H1 (cell line): ENCODE measurements around the gene MCCC1. TPM values are rescaled to one million over a fixed set of nuclear protein-coding genes. Genes with fewer than 3 reads are reported as not detected.

Source experiments
- CTCF ChIA-PET: fragments of 300-600 bp; sonication (Branson Sonifier 250); formaldehyde crosslinking; loops from one replicate; lab custom pipeline; 2021; ENCODE audit not compliant: partially characterized antibody; lab: Charles Lee
- POLR2A ChIA-PET: fragments of 300-600 bp; sonication (Branson Sonifier 250); formaldehyde crosslinking; loops from one replicate; lab custom pipeline; 2021; ENCODE audit warnings: inconsistent platforms; ENCODE audit not compliant: partially characterized antibody; lab: Charles Lee
- DNase-seq, 2 experiments: peaks; one replicate each; pipeline versions ENCODE4 v3.0.0 to v3.0.0-alpha.2; 2010 to 2022; ENCODE audit warnings: low spot score in 2 of 2, low read depth in 1 of 2, mixed read lengths in 1 of 2
- FAIRE-seq: peaks from 2 replicates; lab custom pipeline; 2011; peaks lifted over from hg19 to GRCh38; lab: Jason Lieb, UNC
- H2AFZ ChIP-seq: 2 replicates; pipeline ENCODE4 v1.8.1; 2012; ENCODE audit warnings: low read length, inconsistent platforms
- H2AK5ac ChIP-seq: 2 replicates; pipeline ENCODE4 v1.6.1; 2013; ENCODE audit warnings: low read depth, low read length
- H2BK120ac ChIP-seq: replicated peaks from 2 replicates; pipeline ENCODE3; 2013; ENCODE audit warnings: low read depth, low read length, inconsistent platforms
- H2BK12ac ChIP-seq: 2 replicates; pipeline ENCODE4 v1.6.1; 2013; ENCODE audit warnings: low read depth, low read length
- H2BK15ac ChIP-seq: 2 replicates; pipeline ENCODE4 v1.6.1; 2013; ENCODE audit warnings: low read length
- H2BK20ac ChIP-seq: 2 replicates; pipeline ENCODE4 v1.6.1; 2013; ENCODE audit warnings: low read length
- H2BK5ac ChIP-seq: 2 replicates; pipeline ENCODE4 v1.6.1; 2013; ENCODE audit warnings: low read depth, low read length
- H3K14ac ChIP-seq: 2 replicates; pipeline ENCODE4 v1.6.1; 2013; ENCODE audit warnings: inconsistent platforms; ENCODE audit not compliant: insufficient read length
- H3K18ac ChIP-seq: 2 replicates; pipeline ENCODE4 v1.6.1; 2013; ENCODE audit warnings: low read length; ENCODE audit errors: extremely low read depth
- H3K23ac ChIP-seq: 2 replicates; pipeline ENCODE4 v1.6.1; 2013; ENCODE audit warnings: inconsistent platforms; ENCODE audit not compliant: insufficient read length
- H3K23me2 ChIP-seq: 2 replicates; pipeline ENCODE4 v1.6.1; 2013; ENCODE audit warnings: low read depth, low read length
- H3K27ac ChIP-seq: 2 replicates; pipeline ENCODE4 v1.6.1; 2011; ENCODE audit warnings: low read depth, low read length, inconsistent platforms
- H3K27me3 ChIP-seq, 4 experiments: replicated peaks in 1 of 4; 1 replicate in 1 of 4; 2 replicates in 3 of 4; pipeline versions ENCODE4 v1.6.1 to v1.8.1; 2011 to 2013; ENCODE audit warnings: low read length in 3 of 4, mild to moderate bottlenecking in 3 of 4, inconsistent platforms in 2 of 4, mixed read lengths in 2 of 4, moderate library complexity in 1 of 4; ENCODE audit not compliant: control insufficient read depth in 3 of 4, insufficient read depth in 3 of 4; ENCODE audit errors: extremely low read depth in 1 of 4
- H3K36me3 ChIP-seq, 4 experiments: 2 replicates each; pipeline versions ENCODE4 v1.6.1 to v1.8.1; 2011 to 2013; ENCODE audit warnings: mild to moderate bottlenecking in 4 of 4, low read length in 3 of 4, moderate library complexity in 2 of 4, control low read depth in 1 of 4, inconsistent platforms in 1 of 4; ENCODE audit not compliant: insufficient read depth in 4 of 4, control insufficient read depth in 2 of 4
- H3K4ac ChIP-seq: replicated peaks from 2 replicates; pipeline ENCODE3; 2013; ENCODE audit warnings: low read length, low read depth, mixed read lengths, inconsistent platforms; ENCODE audit not compliant: insufficient read length
- H3K4me1 ChIP-seq, 4 experiments: replicated peaks in 1 of 4; 1 replicate in 1 of 4; 2 replicates in 3 of 4; pipeline versions ENCODE4 v1.6.1 to v1.8.1; 2011 to 2013; ENCODE audit warnings: low read length in 3 of 4, inconsistent platforms in 2 of 4, mixed read lengths in 1 of 4; ENCODE audit not compliant: insufficient read depth in 4 of 4, control insufficient read depth in 3 of 4
- H3K4me2 ChIP-seq, 2 experiments: 2 replicates each; pipeline versions ENCODE4 v1.6.1 to v1.8.1; 2011 to 2013; ENCODE audit warnings: low read depth in 2 of 2, low read length in 2 of 2, control low read depth in 1 of 2, inconsistent platforms in 1 of 2, mild to moderate bottlenecking in 1 of 2; ENCODE audit not compliant: insufficient read depth in 1 of 2
- H3K4me3 ChIP-seq, 4 experiments: fragments of 200-600, 300-600 bp in 1 of 4; sonication (generic), shearing (Covaris generic), sonication (Bioruptor Twin) in 1 of 4; 2 replicates each; pipeline versions ENCODE4 v1.5.1 to v1.8.1; 2011 to 2016; ENCODE audit warnings: low read length in 4 of 4, low read depth in 3 of 4, control low read depth in 2 of 4, inconsistent platforms in 2 of 4, mild to moderate bottlenecking in 2 of 4, mixed read lengths in 1 of 4, moderate library complexity in 1 of 4; ENCODE audit not compliant: insufficient read depth in 2 of 4; ENCODE audit errors: extremely low read depth in 1 of 4
- H3K56ac ChIP-seq: replicated peaks from 2 replicates; pipeline ENCODE3; 2013; ENCODE audit warnings: low read depth, mild to moderate bottlenecking, mixed read lengths, low read length, inconsistent platforms; ENCODE audit not compliant: insufficient read length
- H3K79me1 ChIP-seq: 2 replicates; pipeline ENCODE4 v1.6.1; 2013; ENCODE audit warnings: low read depth, low read length, control low read depth
- H3K79me2 ChIP-seq, 2 experiments: 2 replicates each; pipeline versions ENCODE4 v1.6.1 to v1.8.1; 2012 to 2013; ENCODE audit warnings: low read length in 2 of 2, mild to moderate bottlenecking in 2 of 2, inconsistent platforms in 1 of 2; ENCODE audit not compliant: insufficient read depth in 2 of 2, control insufficient read depth in 1 of 2
- H3K9ac ChIP-seq, 4 experiments: replicated peaks in 1 of 4; 1 replicate in 1 of 4; 2 replicates in 3 of 4; pipeline versions ENCODE4 v1.6.1 to v1.8.1; 2011 to 2013; ENCODE audit warnings: low read depth in 3 of 4, low read length in 3 of 4, control low read depth in 2 of 4, mild to moderate bottlenecking in 2 of 4, moderate library complexity in 2 of 4, inconsistent platforms in 1 of 4; ENCODE audit errors: extremely low read depth in 1 of 4
- H3K9me3 ChIP-seq, 2 experiments: 2 replicates each; pipeline versions ENCODE4 v1.6.1 to v1.8.1; 2012 to 2013; ENCODE audit warnings: mild to moderate bottlenecking in 2 of 2, moderate library complexity in 2 of 2, control low read depth in 1 of 2, inconsistent platforms in 1 of 2, low read depth in 1 of 2, low read length in 1 of 2, mixed read lengths in 1 of 2; ENCODE audit not compliant: insufficient read depth in 2 of 2
- H4K20me1 ChIP-seq, 2 experiments: replicated peaks in 1 of 2; 2 replicates each; pipeline versions ENCODE3 to v1.8.1; 2011 to 2013; ENCODE audit warnings: inconsistent platforms in 2 of 2, low read length in 2 of 2, mild to moderate bottlenecking in 1 of 2; ENCODE audit not compliant: insufficient read depth in 2 of 2, control insufficient read depth in 1 of 2
- H4K5ac ChIP-seq: 2 replicates; pipeline ENCODE4 v1.6.1; 2013; ENCODE audit warnings: low read length, low read depth, mixed read lengths, inconsistent platforms; ENCODE audit not compliant: insufficient read length
- H4K8ac ChIP-seq: 2 replicates; pipeline ENCODE4 v1.8.0; 2013; ENCODE audit warnings: mild to moderate bottlenecking, moderate library complexity, low read length, inconsistent platforms; ENCODE audit not compliant: insufficient read depth; ENCODE audit errors: extremely low read depth
- H4K91ac ChIP-seq: replicated peaks from 2 replicates; pipeline ENCODE3; 2013; ENCODE audit warnings: low read length, mixed read lengths, inconsistent platforms; ENCODE audit not compliant: insufficient read length
- BRCA1 ChIP-seq: IDR thresholded peaks from 2 replicates; pipeline ENCODE4 v1.6.1; 2012; ENCODE audit warnings: low read depth, low read length, improper control_type of control experiment
- CHD1 ChIP-seq: IDR thresholded peaks from 2 replicates; pipeline ENCODE4 v1.6.1; 2012; ENCODE audit warnings: low read depth, low read length, improper control_type of control experiment
- CHD2 ChIP-seq: IDR thresholded peaks from 2 replicates; pipeline ENCODE4 v1.6.1; 2012; ENCODE audit warnings: low read length, improper control_type of control experiment
- CREB1 ChIP-seq: IDR thresholded peaks from 2 replicates; pipeline ENCODE4 v1.6.1; 2012; ENCODE audit warnings: inconsistent platforms
- CTBP2 ChIP-seq: IDR thresholded peaks from 2 replicates; pipeline ENCODE4 v1.7.0; 2011; ENCODE audit warnings: borderline replicate concordance, mild to moderate bottlenecking, moderate library complexity, mixed read lengths, low read length; ENCODE audit not compliant: insufficient read depth, insufficient read length
- CTCF ChIP-seq, 3 experiments: IDR thresholded peaks; 1 replicate in 2 of 3; 2 replicates in 1 of 3; pipeline versions ENCODE4 v1.5.1 to v1.6.1; 2011; ENCODE audit warnings: low read length in 3 of 3, mild to moderate bottlenecking in 3 of 3, inconsistent platforms in 2 of 3, low read depth in 1 of 3, moderate library complexity in 1 of 3; ENCODE audit not compliant: insufficient read depth in 1 of 3; ENCODE audit errors: control extremely low read depth in 1 of 3
- EZH2 ChIP-seq: fragments of 200-600 bp; sonication (generic); IDR thresholded peaks from 2 replicates; pipeline ENCODE4 v1.7.1; 2012; ENCODE audit warnings: low read depth, mild to moderate bottlenecking, moderate library complexity, low read length, inconsistent platforms; ENCODE audit not compliant: severe bottlenecking
- HDAC6 ChIP-seq: IDR thresholded peaks from one replicate; pipeline ENCODE4 v1.7.1; 2012; ENCODE audit warnings: low read depth, mild to moderate bottlenecking, inconsistent platforms, low read length, moderate library complexity
- KDM5A ChIP-seq: fragments of 200-600 bp; IDR thresholded peaks from 2 replicates; pipeline ENCODE4 v1.7.1; 2012; ENCODE audit warnings: mild to moderate bottlenecking, low read length, inconsistent platforms, mixed read lengths
- RAD21 ChIP-seq, 2 experiments: IDR thresholded peaks in 1 of 2; conservative IDR thresholded peaks in 1 of 2; 2 replicates each; pipeline ENCODE4 v1.6.1; 2011; ENCODE audit warnings: low read depth in 2 of 2, low read length in 2 of 2, improper control_type of control experiment in 1 of 2, inconsistent platforms in 1 of 2, mild to moderate bottlenecking in 1 of 2, moderate library complexity in 1 of 2
- TAF1 ChIP-seq: IDR thresholded peaks from 2 replicates; pipeline ENCODE4 v1.6.1; 2011; ENCODE audit warnings: mild to moderate bottlenecking, low read depth, low read length
- TAF7 ChIP-seq: optimal IDR thresholded peaks from 2 replicates; pipeline ENCODE3; 2011; ENCODE audit warnings: low read depth, mild to moderate bottlenecking, inconsistent platforms, low read length, moderate library complexity, borderline replicate concordance
- WGBS, 2 experiments: shearing (Covaris generic) in 1 of 2; methylation state at CpG; one replicate each; pipeline versions ENCODE4 v1.1.6 to v1.1.7; 2013 to 2015; ENCODE audit warnings: low lambda C conversion rate in 2 of 2, mixed read lengths in 2 of 2, inconsistent platforms in 1 of 2, low coverage in 1 of 2, missing lambda C conversion rate in 1 of 2; ENCODE audit not compliant: insufficient replicate concordance in 2 of 2, insufficient coverage in 1 of 2, insufficient read length in 1 of 2; ENCODE audit errors: extremely low coverage in 1 of 2, missing lambda C conversion rate in 1 of 2; 5-methylcytosine and 5-hydroxymethylcytosine counted together
- polyA plus RNA-seq, 7 experiments: library from polyadenylated mRNA; depleted of rRNA in 3 of 7; stranded (reverse) in 5 of 7; unstranded in 2 of 7; fragments of >200 nt in 5 of 7; fragments of 200-250 nt in 2 of 7; gene quantifications; 1 replicate in 5 of 7; 2 replicates in 1 of 7; 4 replicates in 1 of 7; pipeline versions ENCODE4 v1.2.1 to v1.2.3, GENCODE V29; 2011 to 2013; ENCODE audit warnings: missing spikeins in 2 of 7, mixed read lengths in 2 of 7
- total RNA-seq: library from RNA; stranded (reverse); fragmentation: NEBNext Ultra II Directional; extraction: Animal tissue kit (Norgen Biotek cat#: 25700); gene quantifications from 2 replicates; pipeline ENCODE4 v1.2.1, GENCODE V29; 2021

MCCC1 gene
- total and polyA plus RNA-seq, 2 of the 8 experiments (the other 6 are each of a cell fraction or from before 2014, with no cell fraction given) = 10.8 to 21.5 TPM

- Histone ChIP-seq H3K4me2 (no peak overlapping the region), H2AFZ (peak overlapping the region; percentile 62; the same call in 1 of the 2 replicates), H3K79me1 (no peaks in the 10 kb centered on the region), H2BK12ac (no peak overlapping the region), H3K56ac (no peak overlapping the region), H3K23me2 (no peaks in the 10 kb centered on the region), H3K23ac (no peak overlapping the region), H3K18ac (no peak overlapping the region), H3K9ac (no peak overlapping the region), H4K20me1 (no peaks in the 10 kb centered on the region), H3K14ac (no peak overlapping the region), H2BK5ac (no peak overlapping the region), H3K4me3 (no peak overlapping the region), H3K27ac (no peak overlapping the region), H3K4ac (no peak overlapping the region), H4K5ac (no peak overlapping the region), H3K4me1 (no peaks in the 10 kb centered on the region; a peak in 1 of 7 replicates), H2BK20ac (no peak overlapping the region), H3K9me3 (peaks cover 0 to 3% of the 10 kb centered on the region in 2 experiments; a peak in 1 of 4 replicates), H2BK120ac (no peak overlapping the region), H4K91ac (no peak overlapping the region), H4K8ac (no peak overlapping the region; the same call in 1 of the 2 replicates), H3K36me3 (no peaks in the 10 kb centered on the region), H2BK15ac (no peak overlapping the region), H2AK5ac (no peak overlapping the region), H3K27me3 (no peaks in the 10 kb centered on the region), H3K79me2 (no peaks in the 10 kb centered on the region)
- DNase-seq (no peak), FAIRE-seq (no peak)
- ChIA-PET CTCF (interaction anchor here (0.6 to 3.0 kb wide), 5 partner anchors 10 to 598 kb away, joined by 3 to 16 read pairs (median 5); no protein-coding TSS in a partner anchor), POLR2A (no interaction called here)
- 58% methylated on average over 6 of the region's 6 CpGs; no CpG with 5 or more reads in 1 of the 2 experiments for WGBS, 2 experiments
- TF ChIP-seq CHD2 (no peak), CTCF (IDR thresholded peaks at IDR 0.05; ENCODE audit: control extremely low read depth in 1 of 3, insufficient read depth in 1 of 3, low read depth in 1 of 3, low read length in 3 of 3) (no peak), TAF1 (no peak), EZH2 (no peak), HDAC6 (no peak), TAF7 (no peak), CTBP2 (no peak), CREB1 (no peak), KDM5A (no peak), BRCA1 (no peak), RAD21 (IDR thresholded peaks at IDR 0.05 in 1 of 2, conservative IDR thresholded peaks at IDR 0.05 in 1 of 2; ENCODE audit: low read depth in 2 of 2, low read length in 2 of 2) (no peak), CHD1 (no peak)
These were observed 33.1 kb upstream of the MCCC1 start for GRCh38 chr3:183132409-183132808.
